HCT116 (cell line): ENCODE results near the gene LOXHD1.

Source experiments
- EZH2phosphoT487 ChIP-seq: fragments of 200-600 bp; IDR thresholded peaks from 2 replicates; pipeline ENCODE4 v1.6.1; 2018; ENCODE audit warnings: antibody characterized with exemption, borderline replicate concordance
- POLR2A ChIP-seq: IDR thresholded peaks from 2 replicates; pipeline ENCODE4 v1.7.0; 2011; ENCODE audit warnings: borderline replicate concordance; ENCODE audit not compliant: insufficient read depth, insufficient read length; ENCODE audit errors: extremely low read depth
- POLR2AphosphoS5 ChIP-seq: IDR thresholded peaks from 2 replicates; pipeline ENCODE4 v1.6.1; 2011; ENCODE audit warnings: mild to moderate bottlenecking, low read depth, low read length, moderate library complexity
- SIN3A ChIP-seq: IDR thresholded peaks from 2 replicates; pipeline ENCODE4 v1.6.1; 2012; ENCODE audit warnings: low read depth
- SP1 ChIP-seq: IDR thresholded peaks from 2 replicates; pipeline ENCODE4 v1.6.1; 2012; ENCODE audit warnings: low read depth
- SRF ChIP-seq: IDR thresholded peaks from 2 replicates; pipeline ENCODE4 v1.6.1; 2012; ENCODE audit warnings: low read depth
- TCF7L2 ChIP-seq: IDR thresholded peaks from 2 replicates; pipeline ENCODE4 v1.7.0; 2011; ENCODE audit warnings: borderline replicate concordance, inconsistent platforms; ENCODE audit not compliant: insufficient read depth, insufficient read length; ENCODE audit errors: extremely low read depth
- ZNF274 ChIP-seq: fragments of 200-500 bp; sonication (Bioruptor generic); IDR thresholded peaks from 2 replicates; pipeline ENCODE4 v1.6.1; 2014; ENCODE audit warnings: mild to moderate bottlenecking, low read depth, low read length, inconsistent platforms
- TF ChIP-seq, protein P1 (sequence below), 3 experiments: fragments of 200-600 bp in 1 of 3; sonication (generic) in 1 of 3; IDR thresholded peaks in 2 of 3; conservative IDR thresholded peaks in 1 of 3; 2 replicates each; pipeline ENCODE4 v1.5.1; 2012 to 2017; ENCODE audit warnings: low read depth in 2 of 3, low read length in 2 of 3, antibody characterized with exemption in 1 of 3, borderline replicate concordance in 1 of 3, control low read depth in 1 of 3, mild to moderate bottlenecking in 1 of 3, mixed read lengths in 1 of 3, mixed run types in 1 of 3, moderate library complexity in 1 of 3; ENCODE audit not compliant: insufficient read depth in 1 of 3
- TF ChIP-seq, protein P2 (sequence below): IDR thresholded peaks from 2 replicates; pipeline ENCODE4 v1.6.1; 2012
- TF ChIP-seq, protein P3 (sequence below): IDR thresholded peaks from 2 replicates; pipeline ENCODE4 v1.6.1; 2012

DNA sequence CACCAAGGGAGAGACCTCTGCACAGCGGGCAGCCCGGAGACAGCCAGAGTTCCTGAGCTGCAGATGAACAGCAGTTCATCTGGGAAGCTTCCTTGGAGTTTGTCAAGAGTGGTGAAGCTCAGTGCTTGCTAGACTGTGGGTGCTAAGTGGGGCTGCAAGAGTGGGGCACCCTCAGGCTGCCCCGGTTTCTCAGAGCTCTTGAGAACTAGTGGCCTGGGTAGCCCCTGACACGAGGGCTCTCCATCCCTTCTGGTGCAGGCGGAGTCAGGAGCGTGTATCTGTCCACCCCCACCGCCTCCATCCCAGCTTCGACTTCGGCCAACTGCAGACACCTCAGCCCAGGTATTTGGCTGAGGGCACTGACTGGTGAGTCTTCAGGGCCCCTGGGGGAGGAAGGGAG lies 222.0 kb downstream of the LOXHD1 start:
- TF ChIP-seq SP1 (no peak), POLR2AphosphoS5 (no peak), SRF (no peak), SIN3A (no peak), POLR2A (no peak), ZNF274 (no peak), EZH2phosphoT487 (no peak), TCF7L2 (no peak)
- TF ChIP-seq, protein P1, sequence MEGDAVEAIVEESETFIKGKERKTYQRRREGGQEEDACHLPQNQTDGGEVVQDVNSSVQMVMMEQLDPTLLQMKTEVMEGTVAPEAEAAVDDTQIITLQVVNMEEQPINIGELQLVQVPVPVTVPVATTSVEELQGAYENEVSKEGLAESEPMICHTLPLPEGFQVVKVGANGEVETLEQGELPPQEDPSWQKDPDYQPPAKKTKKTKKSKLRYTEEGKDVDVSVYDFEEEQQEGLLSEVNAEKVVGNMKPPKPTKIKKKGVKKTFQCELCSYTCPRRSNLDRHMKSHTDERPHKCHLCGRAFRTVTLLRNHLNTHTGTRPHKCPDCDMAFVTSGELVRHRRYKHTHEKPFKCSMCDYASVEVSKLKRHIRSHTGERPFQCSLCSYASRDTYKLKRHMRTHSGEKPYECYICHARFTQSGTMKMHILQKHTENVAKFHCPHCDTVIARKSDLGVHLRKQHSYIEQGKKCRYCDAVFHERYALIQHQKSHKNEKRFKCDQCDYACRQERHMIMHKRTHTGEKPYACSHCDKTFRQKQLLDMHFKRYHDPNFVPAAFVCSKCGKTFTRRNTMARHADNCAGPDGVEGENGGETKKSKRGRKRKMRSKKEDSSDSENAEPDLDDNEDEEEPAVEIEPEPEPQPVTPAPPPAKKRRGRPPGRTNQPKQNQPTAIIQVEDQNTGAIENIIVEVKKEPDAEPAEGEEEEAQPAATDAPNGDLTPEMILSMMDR (IDR thresholded peaks at IDR 0.05 in 2 of 3, conservative IDR thresholded peaks at IDR 0.05 in 1 of 3; ENCODE audit: borderline replicate concordance in 1 of 3, insufficient read depth in 1 of 3, low read depth in 2 of 3, low read length in 2 of 3): no peak
- TF ChIP-seq, protein P2, sequence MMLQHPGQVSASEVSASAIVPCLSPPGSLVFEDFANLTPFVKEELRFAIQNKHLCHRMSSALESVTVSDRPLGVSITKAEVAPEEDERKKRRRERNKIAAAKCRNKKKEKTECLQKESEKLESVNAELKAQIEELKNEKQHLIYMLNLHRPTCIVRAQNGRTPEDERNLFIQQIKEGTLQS: no peak
- TF ChIP-seq, protein P3, sequence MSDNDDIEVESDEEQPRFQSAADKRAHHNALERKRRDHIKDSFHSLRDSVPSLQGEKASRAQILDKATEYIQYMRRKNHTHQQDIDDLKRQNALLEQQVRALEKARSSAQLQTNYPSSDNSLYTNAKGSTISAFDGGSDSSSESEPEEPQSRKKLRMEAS: no peak
